ENCODE data around the gene FAM168B. TPM values are rescaled to one million over a fixed set of nuclear protein-coding genes. Genes with fewer than 3 reads are reported as not detected.

Gene FAM168B
- total and polyA plus RNA-seq, 9 donors = 54.4 to 117 (median 98.4) TPM

GRCh38 chr2:131015764-131016163 is 77.5 kb downstream of the FAM168B start:
- H3K36me3 ChIP-seq = no peaks in the 10 kb centered on the region
- 92 to 95% (median 93%) methylated on average over 11 of the region's 11 CpGs for WGBS, 3 donors
- no peak overlapping the region for H3K27ac ChIP-seq
- H3K4me1 ChIP-seq (ENCODE audit: insufficient read depth) = peaks cover 1% of the 10 kb centered on the region
- DNase-seq = no peak
- TF ChIP-seq POLR2A (IDR thresholded peaks at IDR 0.05) (no peak), EP300 (IDR thresholded peaks at IDR 0.05) (no peak)
- TF ChIP-seq, protein P1, sequence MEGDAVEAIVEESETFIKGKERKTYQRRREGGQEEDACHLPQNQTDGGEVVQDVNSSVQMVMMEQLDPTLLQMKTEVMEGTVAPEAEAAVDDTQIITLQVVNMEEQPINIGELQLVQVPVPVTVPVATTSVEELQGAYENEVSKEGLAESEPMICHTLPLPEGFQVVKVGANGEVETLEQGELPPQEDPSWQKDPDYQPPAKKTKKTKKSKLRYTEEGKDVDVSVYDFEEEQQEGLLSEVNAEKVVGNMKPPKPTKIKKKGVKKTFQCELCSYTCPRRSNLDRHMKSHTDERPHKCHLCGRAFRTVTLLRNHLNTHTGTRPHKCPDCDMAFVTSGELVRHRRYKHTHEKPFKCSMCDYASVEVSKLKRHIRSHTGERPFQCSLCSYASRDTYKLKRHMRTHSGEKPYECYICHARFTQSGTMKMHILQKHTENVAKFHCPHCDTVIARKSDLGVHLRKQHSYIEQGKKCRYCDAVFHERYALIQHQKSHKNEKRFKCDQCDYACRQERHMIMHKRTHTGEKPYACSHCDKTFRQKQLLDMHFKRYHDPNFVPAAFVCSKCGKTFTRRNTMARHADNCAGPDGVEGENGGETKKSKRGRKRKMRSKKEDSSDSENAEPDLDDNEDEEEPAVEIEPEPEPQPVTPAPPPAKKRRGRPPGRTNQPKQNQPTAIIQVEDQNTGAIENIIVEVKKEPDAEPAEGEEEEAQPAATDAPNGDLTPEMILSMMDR (IDR thresholded peaks at IDR 0.05) = no peak
- H3K4me3 ChIP-seq = no peak overlapping the region
- no peaks in the 10 kb centered on the region for H3K9me3 ChIP-seq
- no peaks in the 10 kb centered on the region for H3K27me3 ChIP-seq
- intact Hi-C loops (cut with DNase I) = no loop called here

DNA sequence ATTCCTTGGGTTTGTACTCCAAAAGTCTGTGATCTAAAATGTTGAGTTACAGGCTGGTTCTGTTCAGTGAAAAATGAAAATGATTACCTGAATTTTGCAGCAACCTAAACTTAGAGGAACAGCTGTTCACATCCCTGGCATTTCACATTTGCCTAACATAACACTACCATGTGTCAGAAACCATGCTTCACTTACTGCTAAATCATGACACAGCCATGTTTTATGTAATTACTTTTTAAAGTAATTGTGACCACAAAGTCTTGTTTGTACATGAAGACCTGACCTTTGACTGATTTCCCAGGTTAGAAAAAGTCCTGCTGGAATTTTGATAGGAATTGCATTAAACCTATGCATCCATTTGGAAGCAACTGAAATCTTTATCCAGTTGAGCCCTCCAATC is 79.1 kb downstream of the FAM168B start:
- no peaks in the 10 kb centered on the region for H3K27me3 ChIP-seq
- intact Hi-C loops (cut with DNase I) = no loop called here
- no peak overlapping the region for H3K4me3 ChIP-seq
- TF ChIP-seq POLR2A (IDR thresholded peaks at IDR 0.05) (no peak), EP300 (IDR thresholded peaks at IDR 0.05) (no peak)
- TF ChIP-seq, protein P1 (IDR thresholded peaks at IDR 0.05) = no peak
- no peaks in the 10 kb centered on the region for H3K9me3 ChIP-seq
- H3K36me3 ChIP-seq = no peaks in the 10 kb centered on the region
- peaks cover 1% of the 10 kb centered on the region for H3K4me1 ChIP-seq (ENCODE audit: insufficient read depth)
- no peak overlapping the region for H3K27ac ChIP-seq
- DNase-seq = no peak

- no peak for DNase-seq
- Histone ChIP-seq H3K4me3 (no peak overlapping the region), H3K36me3 (no peaks in the 10 kb centered on the region), H3K27me3 (no peaks in the 10 kb centered on the region), H3K4me1 (ENCODE audit: insufficient read depth) (no peaks in the 10 kb centered on the region), H3K9me3 (no peaks in the 10 kb centered on the region), H3K27ac (no peak overlapping the region)
- no peak for TF ChIP-seq POLR2A (IDR thresholded peaks at IDR 0.05)
- no peak for TF ChIP-seq EP300 (IDR thresholded peaks at IDR 0.05)
- TF ChIP-seq, protein P1 (IDR thresholded peaks at IDR 0.05) = no peak
- 36 to 59% (median 40%) methylated on average over 7 of the region's 7 CpGs for WGBS, 3 donors
- intact Hi-C loops (cut with DNase I) = no loop called here
These were observed 81.8 kb downstream of the FAM168B start for GRCh38 chr2:131011486-131011885.

DNA sequence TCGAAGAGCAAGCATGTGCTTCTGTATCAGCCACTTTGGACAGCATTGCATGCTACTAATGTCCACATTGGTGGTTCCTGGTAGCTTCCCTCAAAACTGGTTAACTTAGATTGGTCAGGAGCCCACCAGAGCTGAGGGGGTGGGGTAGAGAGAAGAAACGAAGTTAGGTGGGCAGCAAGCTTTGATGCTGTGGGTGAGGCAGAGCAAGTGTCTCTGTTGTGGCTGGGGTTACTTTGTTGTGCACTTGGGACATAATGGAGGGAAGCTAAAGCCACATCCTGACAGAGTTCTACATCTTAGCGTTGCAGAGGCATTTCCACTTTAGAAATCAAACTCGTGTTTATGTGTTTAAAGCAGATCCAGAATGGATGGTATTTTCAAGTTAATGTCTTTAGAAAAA is 82.7 kb downstream of the FAM168B start:
- no peak for TF ChIP-seq POLR2A (IDR thresholded peaks at IDR 0.05)
- no peak for TF ChIP-seq EP300 (IDR thresholded peaks at IDR 0.05)
- TF ChIP-seq, protein P1 (IDR thresholded peaks at IDR 0.05) = no peak
- no peak for DNase-seq
- H3K4me3 ChIP-seq = no peak overlapping the region
- H3K36me3 ChIP-seq = no peaks in the 10 kb centered on the region
- no peak overlapping the region for H3K27ac ChIP-seq
- intact Hi-C loops (cut with DNase I) = no loop called here
- no peaks in the 10 kb centered on the region for H3K4me1 ChIP-seq (ENCODE audit: insufficient read depth)
- no peaks in the 10 kb centered on the region for H3K27me3 ChIP-seq
- no peaks in the 10 kb centered on the region for H3K9me3 ChIP-seq
- 71 to 84% (median 82%) methylated on average over 4 of the region's 4 CpGs for WGBS, 3 donors
